Ovary (tissue), 9 donors: ENCODE data around the gene OPRD1. TPM values are rescaled to one million over a fixed set of nuclear protein-coding genes. Genes with fewer than 3 reads are reported as not detected.

Experiments
- DNase-seq, 5 donors: peaks; one replicate each; pipeline ENCODE4 v3.0.0-alpha.2; 2019 to 2020
- H3K27ac ChIP-seq, 2 donors: fragments of 200-600 bp; one replicate each; pipeline versions ENCODE4 v1.5.1 to v1.8.0; 2019 to 2022
- H3K27me3 ChIP-seq: fragments of 200-600 bp; one replicate; pipeline ENCODE4 v1.8.0; 2022
- H3K36me3 ChIP-seq: fragments of 200-600 bp; sonication (generic); one replicate; pipeline ENCODE4 v1.5.1; 2019
- H3K4me1 ChIP-seq: one replicate; pipeline ENCODE4 v1.8.1; 2013; ENCODE audit warnings: mild to moderate bottlenecking, moderate library complexity; ENCODE audit not compliant: insufficient read depth
- H3K4me3 ChIP-seq: fragments of 200-600 bp; sonication (generic); one replicate; pipeline ENCODE4 v1.5.1; 2017
- H3K9me3 ChIP-seq, 2 donors: fragments of 200-600 bp in 1 of 2; sonication (generic) in 1 of 2; one replicate each; pipeline versions ENCODE4 v1.5.1 to v1.8.1; 2013 to 2019; ENCODE audit warnings: mild to moderate bottlenecking in 1 of 2, moderate library complexity in 1 of 2
- CTCF ChIP-seq, 3 donors: fragments of 450-650 bp in 2 of 3; fragments of 200-600 bp in 1 of 3; IDR thresholded peaks; one replicate each; pipeline versions ENCODE4 v1.5.1 to v1.8.0; 2016 to 2022; ENCODE audit warnings: antibody characterized with exemption in 3 of 3, mild to moderate bottlenecking in 1 of 3
- EP300 ChIP-seq: sonication (generic); formaldehyde crosslinking; IDR thresholded peaks from one replicate; pipeline ENCODE4 v1.6.1; 2017; ENCODE audit warnings: antibody characterized with exemption
- POLR2A ChIP-seq: fragments of 450-650 bp; IDR thresholded peaks from one replicate; pipeline ENCODE4 v1.6.1; 2017; ENCODE audit warnings: antibody characterized with exemption, mild to moderate bottlenecking, moderate library complexity
- WGBS, 3 donors: extraction: QIAGEN DNeasy Blood & Tissue Kit in 1 of 3; methylation state at CpG; one replicate each; pipeline versions ENCODE4 v1.1.5 to v1.1.7; 2013 to 2017; 5-methylcytosine and 5-hydroxymethylcytosine counted together
- intact Hi-C, 4 donors: fragments of 100-400 bp; cut with DNase I; formaldehyde crosslinking; loops; one replicate each; pipeline versions ENCODE4 v1.11.0 to v1.15.1; 2022 to 2023
- polyA plus RNA-seq, 2 donors: library from polyadenylated mRNA; stranded (reverse); fragments of 200-250 nt in 1 of 2; fragments of 350-450 nt in 1 of 2; fragmentation: Illumina TruSeq in 1 of 2; extraction: RNeasy Lipid Tissue Mini Kit (QIAGEN cat#74804) in 1 of 2; gene quantifications; one replicate each; pipeline ENCODE4 v1.2.3, GENCODE V29; 2013 to 2014
- total RNA-seq, 7 donors: library from RNA; depleted of rRNA in 2 of 7; stranded (reverse); fragments of >200 nt in 2 of 7; fragmentation: NEBNext Ultra II Directional in 3 of 7; extraction: Animal tissue kit (Norgen Biotek cat#: 25700) in 3 of 7; gene quantifications; one replicate each; pipeline versions ENCODE4 v1.1.0 to v1.2.4, GENCODE V29; 2016 to 2023
- donor health status: DM: no; HTN: no; CAD: no; lungs with moderate emphysema.
- donor health status: DM: no; HTN: no; CAD: no.
- donor health status: Bipolar disorder and iron deficiency.
- donor health status: DM: yes; HTN: yes; CAD: no.
- donor health status: DM: no; HTN: no; CAD: no.
- donor health status: DM: yes; HTN: yes; CAD: no.

Gene OPRD1
- total and polyA plus RNA-seq, 9 donors = 0.02 TPM; not detected in 8

GRCh38 chr1:28779751-28780408, 32.1 kb upstream of the OPRD1 start:
- no peaks in the 10 kb centered on the region for H3K36me3 ChIP-seq
- intact Hi-C loops = loop anchor here in 1 of 4 donors (10.0 kb wide), 1 partner anchor 425 kb away; no protein-coding TSS in a partner anchor
- WGBS, 3 donors = 77 to 82% (median 81%) methylated on average over 6 of the region's 6 CpGs
- H3K4me3 ChIP-seq = no peak overlapping the region
- H3K9me3 ChIP-seq = no peaks in the 10 kb centered on the region
- H3K27me3 ChIP-seq = no peaks in the 10 kb centered on the region
- peaks cover 7% of the 10 kb centered on the region for H3K4me1 ChIP-seq
- no peak for TF ChIP-seq CTCF (IDR thresholded peaks at IDR 0.05)
- TF ChIP-seq POLR2A = no peak
- no peak for TF ChIP-seq EP300
- DNase-seq = no peak
- no peak overlapping the region for H3K27ac ChIP-seq

GRCh38 chr1:28781305-28781704, 30.7 kb upstream of the OPRD1 start:
- TF ChIP-seq POLR2A (no peak), EP300 (no peak), CTCF (IDR thresholded peaks at IDR 0.05) (no peak)
- DNase-seq = no peak
- no peaks in the 10 kb centered on the region for H3K9me3 ChIP-seq
- intact Hi-C loops = loop anchor here in 1 of 4 donors (10.0 kb wide), 1 partner anchor 423 kb away; no protein-coding TSS in a partner anchor
- H3K4me1 ChIP-seq = peaks cover 1% of the 10 kb centered on the region
- no peaks in the 10 kb centered on the region for H3K36me3 ChIP-seq
- no peaks in the 10 kb centered on the region for H3K27me3 ChIP-seq
- no peak overlapping the region for H3K4me3 ChIP-seq
- WGBS, 3 donors = 82 to 83% (median 83%) methylated on average over 11 of the region's 11 CpGs
- H3K27ac ChIP-seq = no peak overlapping the region

GRCh38 chr1:28782011-28782410, 30.0 kb upstream of the OPRD1 start:
- intact Hi-C loops = loop anchor here in 1 of 4 donors (10.0 kb wide), 1 partner anchor 423 kb away; no protein-coding TSS in a partner anchor
- Histone ChIP-seq H3K36me3 (no peaks in the 10 kb centered on the region), H3K27me3 (no peaks in the 10 kb centered on the region), H3K4me3 (no peak overlapping the region), H3K9me3 (no peaks in the 10 kb centered on the region), H3K4me1 (peaks cover 1% of the 10 kb centered on the region), H3K27ac (no peak overlapping the region)
- no peak for DNase-seq
- TF ChIP-seq CTCF (IDR thresholded peaks at IDR 0.05) (no peak), POLR2A (no peak), EP300 (no peak)
- WGBS, 3 donors = 48 to 60% (median 54%) methylated on average over 3 of the region's 3 CpGs

- Histone ChIP-seq H3K9me3 (no peaks in the 10 kb centered on the region), H3K27ac (no peak overlapping the region), H3K4me3 (no peak overlapping the region), H3K27me3 (no peaks in the 10 kb centered on the region), H3K4me1 (peaks cover 1% of the 10 kb centered on the region), H3K36me3 (no peaks in the 10 kb centered on the region)
- intact Hi-C loops = loop anchor here in 1 of 4 donors (10.0 kb wide), 1 partner anchor 421 kb away; no protein-coding TSS in a partner anchor
- no peak for DNase-seq
- no peak for TF ChIP-seq POLR2A
- TF ChIP-seq CTCF (IDR thresholded peaks at IDR 0.05) = no peak
- TF ChIP-seq EP300 = no peak
- WGBS, 3 donors = 72 to 90% (median 79%) methylated on average over 2 of the region's 2 CpGs
Measured at GRCh38 chr1:28783363-28783762, 28.6 kb upstream of the OPRD1 start.
